ENCODE data around the gene PRKCB. TPM values are rescaled to one million over a fixed set of nuclear protein-coding genes. Genes with fewer than 3 reads are reported as not detected.

The PRKCB gene
- total and polyA plus RNA-seq, 2 of the 8 experiments (the other 6 are each of a cell fraction or from before 2014, with no cell fraction given) = 7.1 to 12.1 TPM

- TF ChIP-seq SAP30 (IDR thresholded peaks at IDR 0.05; ENCODE audit: insufficient read depth, insufficient replicate concordance, low read length) = no peak
- no peak for TF ChIP-seq SRF (IDR thresholded peaks at IDR 0.05; ENCODE audit: low read depth, low read length)
- TF ChIP-seq HDAC2 (IDR thresholded peaks at IDR 0.05; ENCODE audit: borderline replicate concordance in 1 of 2, low read depth in 2 of 2, low read length in 2 of 2) = no peak
- TF ChIP-seq JUND (IDR thresholded peaks at IDR 0.05; ENCODE audit: low read length) = no peak
- no peak for TF ChIP-seq MAFK (IDR thresholded peaks at IDR 0.05; ENCODE audit: low read depth, low read length)
- TF ChIP-seq CBX8 (IDR thresholded peaks at IDR 0.05; ENCODE audit: borderline replicate concordance, low read depth, low read length) = no peak
These were observed 321.0 kb downstream of the PRKCB start (continued) for GRCh38 chr16:24156777-24157176.
